IMR-90 (cell line): ENCODE data around the gene PSD. TPM values are rescaled to one million over a fixed set of nuclear protein-coding genes. Genes with fewer than 3 reads are reported as not detected.

ENCODE experiments used
- ATAC-seq: fragments of 200-7000 bp; cut with Tn5 transposase; 2 replicates; pipeline ENCODE4 v1.9.1; 2020; ENCODE audit warnings: low read depth, mild to moderate bottlenecking, moderate library complexity
- BruUV-seq: library from RNA; stranded (reverse); fragments of 400-500 nt; replicated peaks from 2 replicates; lab custom pipeline; 2021; lab: Mats Ljungman, UMichigan
- CTCF ChIA-PET: fragments of 300-600 bp; formaldehyde crosslinking; extraction: SDS; loops from one replicate; lab custom pipeline; 2021; ENCODE audit warnings: antibody characterized with exemption; lab: Yijun Ruan, JAX
- POLR2A ChIA-PET: fragments of 300-600 bp; sonication (Branson Sonifier 250); formaldehyde crosslinking; loops from one replicate; lab custom pipeline; 2022; ENCODE audit warnings: antibody characterized with exemption; ENCODE audit not compliant: unreplicated experiment; lab: Charles Lee
- DNase-seq: peaks from one replicate; pipeline ENCODE4 v3.0.0; 2013
- H2AFZ ChIP-seq: replicated peaks from 2 replicates; pipeline ENCODE3; 2013; ENCODE audit warnings: low read length, mild to moderate bottlenecking; ENCODE audit not compliant: poor library complexity
- H2AK5ac ChIP-seq: 2 replicates; pipeline ENCODE4 v1.6.1; 2013; ENCODE audit warnings: low read depth, low read length, inconsistent platforms
- H2AK9ac ChIP-seq: replicated peaks from 2 replicates; pipeline ENCODE3; 2013; ENCODE audit warnings: mild to moderate bottlenecking, low read depth, low read length, moderate library complexity; ENCODE audit not compliant: poor library complexity
- H2BK120ac ChIP-seq: 2 replicates; pipeline ENCODE4 v1.6.1; 2013; ENCODE audit warnings: low read depth, low read length, inconsistent platforms
- H2BK15ac ChIP-seq: 3 replicates; pipeline ENCODE4 v1.6.1; 2013; ENCODE audit warnings: low read depth, low read length, inconsistent platforms
- H2BK20ac ChIP-seq: 2 replicates; pipeline ENCODE4 v1.6.1; 2013; ENCODE audit warnings: low read depth, mild to moderate bottlenecking, inconsistent platforms, low read length, moderate library complexity
- H2BK5ac ChIP-seq: 2 replicates; pipeline ENCODE4 v1.6.1; 2013; ENCODE audit warnings: mild to moderate bottlenecking, low read depth, low read length, inconsistent platforms; ENCODE audit not compliant: poor library complexity, severe bottlenecking
- H3K14ac ChIP-seq: replicated peaks from 2 replicates; pipeline ENCODE4 v1.6.1; 2013; ENCODE audit warnings: low read depth, low read length, inconsistent platforms
- H3K18ac ChIP-seq: 2 replicates; pipeline ENCODE4 v1.6.1; 2013; ENCODE audit warnings: low read depth, low read length, control low read depth
- H3K23ac ChIP-seq: 2 replicates; pipeline ENCODE4 v1.6.1; 2013; ENCODE audit warnings: low read depth, low read length, inconsistent platforms
- H3K27ac ChIP-seq: 2 replicates; pipeline ENCODE4 v1.5.1; 2013; ENCODE audit warnings: mild to moderate bottlenecking, control low read depth, low read length; ENCODE audit not compliant: insufficient read depth
- H3K27me3 ChIP-seq: 2 replicates; pipeline ENCODE4 v1.6.1; 2013; ENCODE audit warnings: low read length; ENCODE audit not compliant: control insufficient read depth, insufficient read depth
- H3K36me3 ChIP-seq: 2 replicates; pipeline ENCODE4 v1.6.1; 2013; ENCODE audit warnings: low read length, mixed read lengths; ENCODE audit not compliant: control insufficient read depth, insufficient read depth
- H3K4ac ChIP-seq: 2 replicates; pipeline ENCODE4 v1.6.1; 2013; ENCODE audit warnings: low read depth, low read length, inconsistent platforms
- H3K4me1 ChIP-seq: 2 replicates; pipeline ENCODE4 v1.6.1; 2013; ENCODE audit warnings: low read length, mixed read lengths; ENCODE audit not compliant: control insufficient read depth, insufficient read depth
- H3K4me2 ChIP-seq: 2 replicates; pipeline ENCODE4 v1.6.1; 2013; ENCODE audit warnings: low read depth, mild to moderate bottlenecking, control low read depth, low read length, moderate library complexity
- H3K4me3 ChIP-seq: 2 replicates; pipeline ENCODE4 v1.5.1; 2013; ENCODE audit warnings: low read depth, mild to moderate bottlenecking, control low read depth, low read length, moderate library complexity; ENCODE audit not compliant: insufficient read depth
- H3K56ac ChIP-seq: 2 replicates; pipeline ENCODE4 v1.6.1; 2013; ENCODE audit warnings: low read length, inconsistent platforms; ENCODE audit not compliant: insufficient read depth; ENCODE audit errors: extremely low read depth
- H3K79me1 ChIP-seq, 2 experiments: 2 replicates each; pipeline ENCODE4 v1.6.1; 2013; ENCODE audit warnings: low read length in 2 of 2, inconsistent platforms in 1 of 2, low read depth in 1 of 2
- H3K9ac ChIP-seq: 2 replicates; pipeline ENCODE4 v1.6.1; 2013; ENCODE audit warnings: low read depth, low read length, control low read depth
- H3K9me1 ChIP-seq: 2 replicates; pipeline ENCODE4 v1.6.1; 2013; ENCODE audit warnings: low read length, inconsistent platforms; ENCODE audit not compliant: insufficient read depth
- H3K9me3 ChIP-seq: 2 replicates; pipeline ENCODE4 v1.6.1; 2013; ENCODE audit warnings: low read length; ENCODE audit not compliant: control insufficient read depth, insufficient read depth
- H4K20me1 ChIP-seq: 2 replicates; pipeline ENCODE4 v1.6.1; 2013; ENCODE audit warnings: low read length, inconsistent platforms; ENCODE audit not compliant: insufficient read depth
- H4K5ac ChIP-seq: 2 replicates; pipeline ENCODE4 v1.6.1; 2013; ENCODE audit warnings: mild to moderate bottlenecking, low read depth, low read length, control low read depth
- H4K8ac ChIP-seq, 2 experiments: 2 replicates each; pipeline ENCODE4 v1.6.1; 2013; ENCODE audit warnings: low read depth in 2 of 2, low read length in 2 of 2, control low read depth in 1 of 2, inconsistent platforms in 1 of 2
- H4K91ac ChIP-seq: 2 replicates; pipeline ENCODE4 v1.6.1; 2013; ENCODE audit warnings: low read depth, low read length, inconsistent platforms; ENCODE audit not compliant: insufficient read depth
- BHLHE40 ChIP-seq: fragments of 150-350 bp; IDR thresholded peaks from 2 replicates; pipeline ENCODE4 v1.6.1; 2016; ENCODE audit warnings: mild to moderate bottlenecking, low read depth, low read length
- CHD1 ChIP-seq: IDR thresholded peaks from 2 replicates; pipeline ENCODE4 v1.6.1; 2012; ENCODE audit warnings: low read depth, low read length, improper control_type of control experiment
- CTCF ChIP-seq: conservative IDR thresholded peaks from 2 replicates; pipeline ENCODE4 v1.5.1; 2012; ENCODE audit warnings: mild to moderate bottlenecking, low read depth, low read length, improper control_type of control experiment
- MAZ ChIP-seq: IDR thresholded peaks from 2 replicates; pipeline ENCODE4 v1.6.1; 2012; ENCODE audit warnings: low read depth, mild to moderate bottlenecking, low read length, improper control_type of control experiment, moderate library complexity, borderline replicate concordance
- MXI1 ChIP-seq: IDR thresholded peaks from 2 replicates; pipeline ENCODE4 v1.6.1; 2012; ENCODE audit warnings: low read depth, mild to moderate bottlenecking, low read length, moderate library complexity, borderline replicate concordance
- RAD21 ChIP-seq: IDR thresholded peaks from 2 replicates; pipeline ENCODE4 v1.6.1; 2012; ENCODE audit warnings: low read length, improper control_type of control experiment
- RCOR1 ChIP-seq: IDR thresholded peaks from 2 replicates; pipeline ENCODE4 v1.6.1; 2012; ENCODE audit warnings: mild to moderate bottlenecking, low read length, improper control_type of control experiment; ENCODE audit not compliant: insufficient replicate concordance
- SMC3 ChIP-seq: fragments of 150-350 bp; IDR thresholded peaks from 2 replicates; pipeline ENCODE4 v1.6.1; 2016; ENCODE audit warnings: low read depth, mild to moderate bottlenecking, antibody characterized with exemption, low read length, moderate library complexity
- USF2 ChIP-seq: fragments of 150-350 bp; IDR thresholded peaks from 2 replicates; pipeline ENCODE4 v1.6.1; 2017; ENCODE audit warnings: mild to moderate bottlenecking, antibody characterized with exemption, low read length, low read depth
- WGBS, 2 experiments: methylation state at CpG; one replicate each; pipeline versions ENCODE4 v1.1.5 to v1.1.7; 2013; ENCODE audit warnings: missing lambda C conversion rate in 2 of 2; ENCODE audit not compliant: insufficient read length in 1 of 2; ENCODE audit errors: extremely low coverage in 2 of 2; 5-methylcytosine and 5-hydroxymethylcytosine counted together
- dilution Hi-C: fragments of 300-500 bp; cut with HindIII; formaldehyde crosslinking; loops from one replicate; pipeline ENCODE4 v1.14.3; 2018; ENCODE audit warnings: low sequenced_read_pairs; ENCODE audit not compliant: unreplicated experiment
- in situ Hi-C: fragments of 300-500 bp; cut with MboI; formaldehyde crosslinking; loops from 3 replicates; pipeline ENCODE4 v1.14.3; 2019; ENCODE audit warnings: low sequenced_read_pairs, inconsistent platforms, mixed read lengths
- intact Hi-C: fragments of 100-400 bp; cut with micrococcal nuclease; formaldehyde crosslinking; loops from 2 replicates; pipeline ENCODE4 v1.10.0; 2022
- polyA plus RNA-seq, 3 experiments: library from polyadenylated mRNA; depleted of rRNA; stranded (reverse); fragments of >200 nt; gene quantifications; 2 replicates each; pipeline ENCODE4 v1.2.3, GENCODE V29; 2012; ENCODE audit warnings: low replicate concordance in 1 of 3
- total RNA-seq: library from RNA; depleted of rRNA; stranded (reverse); fragments of >200 nt; gene quantifications from 2 replicates; pipeline ENCODE4 v1.2.3, GENCODE V29; 2012

PSD gene
- total and polyA plus RNA-seq, 2 of the 4 experiments (the other 2 are of a cell fraction), result 2.0 to 4.4 TPM

- H3K4me1 ChIP-seq, result peaks cover 11% of the 10 kb centered on the region
- peaks cover 6% of the 10 kb centered on the region; the same call in 1 of the 2 replicates for H3K36me3 ChIP-seq
- no peaks in the 10 kb centered on the region for H4K20me1 ChIP-seq
- DNase-seq, result peak; percentile 69
- H3K79me1 ChIP-seq, result peaks cover 0 to 43% of the 10 kb centered on the region in 2 experiments; a peak in 2 of 4 replicates
- peak overlapping the region; percentile 89 for H3K4me2 ChIP-seq
- peak; percentile 55 for ATAC-seq
- peaks cover 11% of the 10 kb centered on the region; the same call in 1 of the 2 replicates for H3K27me3 ChIP-seq
- H2BK120ac ChIP-seq, result no peak overlapping the region
- no peak overlapping the region for H3K23ac ChIP-seq
- H4K91ac ChIP-seq, result no peak overlapping the region
- H3K14ac ChIP-seq, result no peak overlapping the region
- H3K18ac ChIP-seq, result no peak overlapping the region
- dilution Hi-C loops (no loop called here), intact Hi-C loops (loop anchor here (1.0 kb wide), 1 partner anchor 253 kb away; no protein-coding TSS in a partner anchor), in situ Hi-C loops (no loop called here)
- peak overlapping the region; percentile 88 for H2AK9ac ChIP-seq
- peak overlapping the region in 1 of 2 experiments; percentile 60; a peak in 2 of 4 replicates for H4K8ac ChIP-seq
- no TSS peak for BruUV-seq
- no peak overlapping the region for H2BK20ac ChIP-seq
- H2BK15ac ChIP-seq, result no peak overlapping the region
- TF ChIP-seq USF2 (peak; percentile 77; the same call in 1 of the 2 replicates), MAZ (peak; percentile 38; the same call in 1 of the 2 replicates), CTCF (peak; percentile 82), MXI1 (peak; percentile 84), BHLHE40 (0 out of 2 replicates have a peak, but pooled peaks have one; percentile 12), CHD1 (no peak), SMC3 (peak; percentile 73), RCOR1 (no peak), RAD21 (peak; percentile 83)
- H3K4me3 ChIP-seq, result no peak overlapping the region
- ChIA-PET POLR2A (no interaction called here), CTCF (interaction anchor here (0.9 to 2.1 kb wide), 4 partner anchors 13 to 193 kb away, joined by 3 to 6 read pairs (median 5); partner anchors contain the start of gene NFKB2)
- H4K5ac ChIP-seq, result no peak overlapping the region
- no peak overlapping the region for H3K27ac ChIP-seq
- 0 out of 2 replicates have a peak overlapping the region, but pooled peaks have one; percentile 55 for H3K4ac ChIP-seq
- H3K9ac ChIP-seq, result peak overlapping the region; percentile 12; the same call in 1 of the 2 replicates
- no peak overlapping the region for H2BK5ac ChIP-seq
- WGBS, 2 experiments, result 8% methylated on average over 20 of the region's 28 CpGs; no CpG with 5 or more reads in 1 of the 2 experiments
- peaks cover 13% of the 10 kb centered on the region; the same call in 1 of the 2 replicates for H3K9me1 ChIP-seq
- no peak overlapping the region for H2AK5ac ChIP-seq
- peak overlapping the region; percentile 88 for H2AFZ ChIP-seq
- no peaks in the 10 kb centered on the region for H3K9me3 ChIP-seq
- H3K56ac ChIP-seq, result no peak overlapping the region
Observed at GRCh38 chr10:102422545-102423129, 4.1 kb upstream of the PSD start.
